Upper lobe of left lung (tissue), 6 donors: ENCODE results near the gene OBSCN. TPM values are rescaled to one million over a fixed set of nuclear protein-coding genes. Genes with fewer than 3 reads are reported as not detected.

Experiments
- ATAC-seq, 2 donors: fragments of 200-7000 bp; cut with Tn5 transposase; one replicate each; pipeline ENCODE4 v1.9.1; 2022; ENCODE audit warnings: mild to moderate bottlenecking in 2 of 2, moderate library complexity in 2 of 2; ENCODE audit not compliant: low FRiP score in 2 of 2
- DNase-seq, 2 donors: peaks; one replicate each; pipeline ENCODE4 v3.0.0-alpha.2; 2019 to 2020
- H3K27ac ChIP-seq, 4 donors: fragments of 200-600 bp; sonication (generic); one replicate each; pipeline ENCODE4 v1.5.1; 2016 to 2019
- H3K27me3 ChIP-seq, 4 donors: fragments of 200-600 bp; sonication (generic); one replicate each; pipeline ENCODE4 v1.5.1; 2017 to 2019
- H3K36me3 ChIP-seq, 4 donors: fragments of 200-600 bp; sonication (generic); one replicate each; pipeline ENCODE4 v1.5.1; 2016 to 2019
- H3K4me1 ChIP-seq, 4 donors: fragments of 200-600 bp; sonication (generic); one replicate each; pipeline ENCODE4 v1.5.1; 2018 to 2019
- H3K4me3 ChIP-seq, 4 donors: fragments of 200-600 bp; sonication (generic); one replicate each; pipeline ENCODE4 v1.5.1; 2017 to 2019; ENCODE audit warnings: mild to moderate bottlenecking in 2 of 4, moderate library complexity in 1 of 4
- H3K9me3 ChIP-seq, 4 donors: fragments of 200-600 bp; sonication (generic); one replicate each; pipeline ENCODE4 v1.5.1; 2018 to 2019
- CTCF ChIP-seq, 6 experiments: fragments of 450-650 bp in 4 of 6; fragments of 200-600 bp in 2 of 6; sonication (generic) in 2 of 6; IDR thresholded peaks; one replicate each; pipeline ENCODE4 v1.5.1; 2016 to 2019; ENCODE audit warnings: antibody characterized with exemption in 6 of 6
- EP300 ChIP-seq, 4 donors: sonication (generic); formaldehyde crosslinking; IDR thresholded peaks; one replicate each; pipeline ENCODE4 v1.5.1; 2017; ENCODE audit warnings: antibody characterized with exemption in 4 of 4, control low read depth in 2 of 4
- POLR2A ChIP-seq, 4 donors: fragments of 450-650 bp; IDR thresholded peaks; one replicate each; pipeline ENCODE4 v1.5.1; 2016 to 2017; ENCODE audit warnings: antibody characterized with exemption in 4 of 4, mild to moderate bottlenecking in 2 of 4
- POLR2AphosphoS5 ChIP-seq, 2 donors: sonication (generic); formaldehyde crosslinking; IDR thresholded peaks; one replicate each; pipeline ENCODE4 v1.5.1; 2017; ENCODE audit warnings: antibody characterized with exemption in 2 of 2
- WGBS, 2 donors: methylation state at CpG; one replicate each; pipeline ENCODE4 v1.1.5; 2017 to 2018; 5-methylcytosine and 5-hydroxymethylcytosine counted together
- total RNA-seq, 6 donors: library from RNA; depleted of rRNA in 4 of 6; stranded (reverse); fragments of >200 nt in 4 of 6; gene quantifications; one replicate each; pipeline versions ENCODE4 v1.1.0 to v1.2.1, GENCODE V29; 2016 to 2021
- donor health status: DM: no; HTN: no; CAD: no; lungs with moderate emphysema.
- donor health status: DM: no; HTN: yes; CAD: no; lungs with severe emphysema.

The OBSCN gene
- total RNA-seq, 6 donors from 2014 or later, result 15.7 to 160 (median 47.0) TPM

DNA sequence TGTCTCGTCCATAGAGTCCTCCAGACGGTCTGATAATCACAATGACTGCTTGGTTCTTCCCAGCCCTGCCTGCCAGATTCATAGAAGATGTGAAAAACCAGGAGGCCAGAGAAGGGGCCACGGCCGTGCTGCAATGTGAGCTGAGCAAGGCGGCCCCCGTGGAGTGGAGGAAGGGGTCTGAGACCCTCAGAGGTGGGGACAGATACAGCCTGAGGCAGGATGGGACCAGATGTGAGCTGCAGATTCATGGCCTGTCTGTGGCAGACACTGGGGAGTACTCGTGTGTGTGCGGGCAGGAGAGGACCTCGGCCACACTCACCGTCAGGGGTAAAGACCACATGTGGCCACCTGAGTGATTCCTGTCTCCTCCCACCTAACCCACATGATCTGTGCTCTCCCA is 86.9 kb downstream of the OBSCN start:
- ATAC-seq (no peak), DNase-seq (peak in 1 of 2 donors; percentile 36)
- Histone ChIP-seq H3K4me1 (no peaks in the 10 kb centered on the region), H3K36me3 (peaks cover 0 to 16% (median 6%) of the 10 kb centered on the region in 4 donors), H3K27ac (no peak overlapping the region), H3K27me3 (no peaks in the 10 kb centered on the region), H3K9me3 (no peaks in the 10 kb centered on the region), H3K4me3 (no peak overlapping the region)
- TF ChIP-seq EP300 (IDR thresholded peaks at IDR 0.05) (no peak), CTCF (IDR thresholded peaks at IDR 0.05) (no peak), POLR2AphosphoS5 (IDR thresholded peaks at IDR 0.05) (no peak), POLR2A (IDR thresholded peaks at IDR 0.05) (no peak)
- 95 to 96% methylated on average over 9 to 10 of the region's 10 CpGs for WGBS, 2 donors

DNA sequence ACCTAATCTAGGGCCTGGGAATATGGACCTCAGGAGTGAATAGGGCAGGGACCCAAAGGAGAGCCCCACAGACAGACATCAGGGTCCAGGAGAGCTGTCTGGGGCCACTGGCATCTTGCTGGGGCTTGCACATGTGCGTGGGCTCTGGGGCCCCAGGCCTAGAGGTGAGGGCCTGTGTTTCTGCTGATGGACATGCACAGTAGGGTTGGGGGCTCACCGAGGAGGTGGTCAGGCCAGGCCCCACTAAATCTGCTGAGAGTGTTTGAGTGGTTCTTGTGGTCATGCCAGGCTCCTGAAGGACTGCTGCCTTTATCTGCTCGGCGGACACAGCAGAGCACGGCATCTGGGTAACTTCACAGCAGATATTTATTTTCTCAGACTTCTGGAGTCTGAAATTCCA is 87.4 kb downstream of the OBSCN start:
- H3K4me1 ChIP-seq, result no peaks in the 10 kb centered on the region
- H3K27ac ChIP-seq, result no peak overlapping the region
- no peak for ATAC-seq
- DNase-seq, result no peak
- 94 to 98% methylated on average over 4 to 5 of the region's 5 CpGs for WGBS, 2 donors
- TF ChIP-seq POLR2A (IDR thresholded peaks at IDR 0.05) (no peak), POLR2AphosphoS5 (IDR thresholded peaks at IDR 0.05) (no peak), EP300 (IDR thresholded peaks at IDR 0.05) (no peak), CTCF (IDR thresholded peaks at IDR 0.05) (no peak)
- peaks cover 0 to 17% (median 4%) of the 10 kb centered on the region in 4 donors for H3K36me3 ChIP-seq
- no peaks in the 10 kb centered on the region for H3K27me3 ChIP-seq
- H3K9me3 ChIP-seq, result no peaks in the 10 kb centered on the region
- H3K4me3 ChIP-seq, result no peak overlapping the region

DNA sequence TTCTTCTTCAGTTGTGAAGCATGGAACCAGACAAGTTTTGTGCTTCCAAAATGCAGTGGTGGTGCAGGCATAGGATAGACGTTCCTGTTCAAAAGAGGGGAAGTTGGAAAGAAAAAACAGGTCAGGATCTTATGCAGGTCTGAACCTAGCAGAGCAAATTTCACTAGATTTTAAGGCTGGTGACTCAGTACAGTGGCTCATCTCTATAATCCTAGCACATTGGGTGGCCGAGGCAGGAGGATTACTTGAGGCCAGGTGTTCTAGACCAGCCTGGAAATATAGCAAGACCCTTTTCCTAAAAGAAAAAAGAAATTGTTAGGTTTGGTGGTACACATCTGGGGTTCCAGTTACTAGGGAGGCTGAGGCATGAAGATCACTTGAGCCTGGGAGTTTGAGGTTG is 88.1 kb downstream of the OBSCN start:
- ATAC-seq (no peak), DNase-seq (no peak)
- Histone ChIP-seq H3K4me1 (no peaks in the 10 kb centered on the region), H3K4me3 (no peak overlapping the region), H3K36me3 (peaks cover 0 to 17% (median 4%) of the 10 kb centered on the region in 4 donors), H3K9me3 (peaks cover 0 to 1% (median 0%) of the 10 kb centered on the region in 4 donors), H3K27me3 (no peaks in the 10 kb centered on the region), H3K27ac (no peak overlapping the region)
- 83 to 86% methylated on average over 2 of the region's 2 CpGs for WGBS, 2 donors
- TF ChIP-seq POLR2AphosphoS5 (IDR thresholded peaks at IDR 0.05) (no peak), POLR2A (IDR thresholded peaks at IDR 0.05) (no peak), EP300 (IDR thresholded peaks at IDR 0.05) (no peak), CTCF (IDR thresholded peaks at IDR 0.05) (no peak)

DNA sequence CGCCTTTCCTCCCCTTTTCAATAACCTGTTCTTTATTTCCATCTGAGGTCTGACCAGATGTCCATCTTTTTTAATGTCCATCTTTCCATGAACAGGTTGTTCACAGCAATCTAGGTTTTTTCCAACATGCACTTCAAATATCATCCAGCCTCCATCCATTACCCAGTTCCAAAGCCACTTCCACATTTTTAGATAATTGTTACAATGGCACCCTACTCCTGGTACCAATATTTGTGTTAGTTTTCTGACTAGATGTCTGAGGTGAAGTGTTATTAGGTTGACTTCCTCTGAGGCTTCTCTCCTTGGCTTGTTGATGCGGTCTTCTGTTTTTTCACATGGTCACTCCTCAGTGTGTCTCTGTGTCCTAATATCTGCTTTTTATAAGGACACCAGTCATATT is 89.4 kb downstream of the OBSCN start:
- Histone ChIP-seq H3K36me3 (peaks cover 0 to 17% (median 4%) of the 10 kb centered on the region in 4 donors), H3K4me1 (no peaks in the 10 kb centered on the region), H3K9me3 (peaks cover 8 to 14% (median 12%) of the 10 kb centered on the region in 4 donors), H3K27me3 (no peaks in the 10 kb centered on the region), H3K4me3 (no peak overlapping the region), H3K27ac (no peak overlapping the region)
- no peak for ATAC-seq
- DNase-seq, result no peak
- WGBS, 2 donors, result 96% methylated on average over 2 of the region's 2 CpGs
- TF ChIP-seq POLR2A (IDR thresholded peaks at IDR 0.05) (no peak), CTCF (IDR thresholded peaks at IDR 0.05) (no peak), EP300 (IDR thresholded peaks at IDR 0.05) (no peak), POLR2AphosphoS5 (IDR thresholded peaks at IDR 0.05) (no peak)

GRCh38 chr1:228297822-228298221 is 90.0 kb downstream of the OBSCN start:
- WGBS, 2 donors, result 100% methylated on average over 2 of the region's 2 CpGs
- no peak for ATAC-seq
- Histone ChIP-seq H3K27ac (no peak overlapping the region), H3K27me3 (no peaks in the 10 kb centered on the region), H3K9me3 (peaks cover 10 to 18% (median 16%) of the 10 kb centered on the region in 4 donors), H3K4me1 (no peaks in the 10 kb centered on the region), H3K4me3 (no peak overlapping the region), H3K36me3 (peaks cover 0 to 19% (median 4%) of the 10 kb centered on the region in 4 donors)
- DNase-seq, result no peak
- no peak for TF ChIP-seq POLR2A (IDR thresholded peaks at IDR 0.05)
- TF ChIP-seq CTCF (IDR thresholded peaks at IDR 0.05), result no peak
- TF ChIP-seq POLR2AphosphoS5 (IDR thresholded peaks at IDR 0.05), result no peak
- no peak for TF ChIP-seq EP300 (IDR thresholded peaks at IDR 0.05)
